Measurements from ENCODE around the gene OOSP2. TPM values are rescaled to one million over a fixed set of nuclear protein-coding genes. Genes with fewer than 3 reads are reported as not detected.
"Not testable (repeated sequence)": the region's sequence is repeated elsewhere in the genome, so short reads cannot be mapped to it uniquely, and the experiment has no call there.

Gene OOSP2
- total RNA-seq, 1 donor from 2014 or later: not detected

DNA sequence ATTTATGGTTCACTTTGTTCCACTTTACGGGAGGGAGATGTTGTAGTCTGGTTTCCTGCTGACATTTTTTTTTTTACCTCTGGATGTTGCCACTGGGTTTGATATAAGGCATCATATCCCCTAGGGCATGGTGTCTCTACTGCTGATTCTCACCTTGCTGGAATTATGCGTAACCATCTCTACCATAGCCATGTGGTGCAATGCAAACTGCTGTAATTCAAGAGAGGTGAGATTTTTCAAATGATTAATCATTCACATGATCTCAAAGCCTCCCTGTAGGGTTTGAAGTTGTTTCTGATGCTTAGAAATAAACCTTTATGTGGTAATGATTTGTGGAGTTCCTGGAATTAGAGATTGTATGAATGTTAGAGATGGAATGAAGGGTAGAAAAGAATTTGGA lies 29.2 kb downstream of the OOSP2 start:
- Histone ChIP-seq H3K27me3 (ENCODE audit: control insufficient read depth, insufficient read depth, low read length) (no peaks in the 10 kb centered on the region), H3K4me3 (ENCODE audit: low read depth, low read length) (no peak overlapping the region), H3K36me3 (ENCODE audit: control insufficient read depth, insufficient read depth, low read length) (no peaks in the 10 kb centered on the region)
- DNase-seq (ENCODE audit: low read depth): no peak
- TF ChIP-seq, protein P1, sequence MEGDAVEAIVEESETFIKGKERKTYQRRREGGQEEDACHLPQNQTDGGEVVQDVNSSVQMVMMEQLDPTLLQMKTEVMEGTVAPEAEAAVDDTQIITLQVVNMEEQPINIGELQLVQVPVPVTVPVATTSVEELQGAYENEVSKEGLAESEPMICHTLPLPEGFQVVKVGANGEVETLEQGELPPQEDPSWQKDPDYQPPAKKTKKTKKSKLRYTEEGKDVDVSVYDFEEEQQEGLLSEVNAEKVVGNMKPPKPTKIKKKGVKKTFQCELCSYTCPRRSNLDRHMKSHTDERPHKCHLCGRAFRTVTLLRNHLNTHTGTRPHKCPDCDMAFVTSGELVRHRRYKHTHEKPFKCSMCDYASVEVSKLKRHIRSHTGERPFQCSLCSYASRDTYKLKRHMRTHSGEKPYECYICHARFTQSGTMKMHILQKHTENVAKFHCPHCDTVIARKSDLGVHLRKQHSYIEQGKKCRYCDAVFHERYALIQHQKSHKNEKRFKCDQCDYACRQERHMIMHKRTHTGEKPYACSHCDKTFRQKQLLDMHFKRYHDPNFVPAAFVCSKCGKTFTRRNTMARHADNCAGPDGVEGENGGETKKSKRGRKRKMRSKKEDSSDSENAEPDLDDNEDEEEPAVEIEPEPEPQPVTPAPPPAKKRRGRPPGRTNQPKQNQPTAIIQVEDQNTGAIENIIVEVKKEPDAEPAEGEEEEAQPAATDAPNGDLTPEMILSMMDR (IDR thresholded peaks at IDR 0.05; ENCODE audit: insufficient read depth, low read length, poor library complexity, severe bottlenecking): no peak

DNA sequence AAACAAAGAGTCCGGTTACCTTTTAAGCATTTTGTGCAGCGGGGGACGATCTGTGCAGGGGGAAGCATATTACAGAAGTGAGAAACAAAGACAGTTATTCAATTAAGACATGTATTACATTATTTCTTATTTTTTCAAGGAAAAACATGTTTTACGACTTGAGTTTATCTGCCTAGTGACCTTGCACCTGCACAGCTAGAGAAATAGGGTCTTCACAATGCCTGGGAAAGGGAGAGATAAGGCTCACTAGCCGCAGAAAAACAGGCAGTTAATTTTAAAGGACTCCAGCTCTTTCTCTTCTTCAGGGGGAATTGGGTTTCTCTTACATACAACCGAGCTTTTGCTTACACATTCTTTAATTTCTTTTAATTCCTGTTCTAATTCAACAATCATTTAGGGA lies 31.4 kb downstream of the OOSP2 start:
- DNase-seq (ENCODE audit: low read depth); H3K27me3 ChIP-seq (ENCODE audit: control insufficient read depth, insufficient read depth, low read length); H3K36me3 ChIP-seq (ENCODE audit: control insufficient read depth, insufficient read depth, low read length); H3K4me3 ChIP-seq (ENCODE audit: low read depth, low read length): not testable (repeated sequence)

DNA sequence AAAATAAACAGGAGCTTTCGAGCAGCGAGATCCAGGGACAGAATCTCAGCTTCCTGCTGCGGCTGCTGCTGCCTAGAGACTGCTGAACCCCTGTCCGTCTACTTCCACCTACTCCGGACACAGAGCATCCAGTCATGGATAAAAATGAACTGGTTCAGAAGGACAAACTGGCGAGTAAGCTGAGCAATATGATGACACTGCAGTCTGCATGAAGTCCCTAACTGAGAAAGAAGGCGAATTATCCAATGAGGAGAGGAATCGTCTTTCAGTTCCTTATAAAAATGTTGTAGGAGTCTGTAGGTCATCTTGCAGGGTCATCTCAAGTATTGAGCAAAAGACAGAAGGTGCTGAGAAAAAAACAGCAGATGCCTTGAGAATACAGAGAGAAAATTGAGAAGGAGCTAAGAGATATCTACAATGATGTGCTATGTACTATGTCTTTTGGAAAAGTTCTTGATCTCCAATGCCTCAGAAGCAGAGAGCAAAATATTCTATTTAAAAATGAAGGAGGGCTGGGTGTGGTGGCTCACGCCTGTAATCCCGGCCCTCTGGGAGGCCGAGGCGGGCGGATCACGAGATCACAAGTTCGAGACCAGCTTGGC lies 37.1 kb downstream of the OOSP2 start:
- no peak overlapping the region for H3K4me3 ChIP-seq (ENCODE audit: low read depth, low read length)
- TF ChIP-seq, protein P1 (IDR thresholded peaks at IDR 0.05; ENCODE audit: insufficient read depth, low read length, poor library complexity, severe bottlenecking): no peak
- DNase-seq (ENCODE audit: low read depth): no peak
- H3K36me3 ChIP-seq (ENCODE audit: control insufficient read depth, insufficient read depth, low read length): no peaks in the 10 kb centered on the region
- no peaks in the 10 kb centered on the region for H3K27me3 ChIP-seq (ENCODE audit: control insufficient read depth, insufficient read depth, low read length)

DNA sequence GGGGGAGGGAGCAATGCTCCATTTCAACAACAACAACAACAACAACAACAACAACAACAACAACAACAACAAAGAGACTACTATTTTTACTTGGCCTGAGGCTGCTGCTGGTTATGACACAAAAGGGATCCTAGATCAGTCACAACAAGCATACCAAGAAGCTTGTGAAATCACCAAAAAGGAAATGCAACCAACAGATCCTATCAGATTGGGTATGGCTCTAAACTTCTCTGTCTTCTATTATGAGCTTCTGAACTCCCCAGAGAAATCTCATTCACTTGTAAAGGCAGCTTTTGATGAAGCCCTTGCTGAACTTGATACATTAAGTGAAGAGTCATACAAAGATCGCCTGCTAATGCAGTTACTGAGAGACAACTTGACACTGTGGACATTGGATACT lies 37.8 kb downstream of the OOSP2 start:
- H3K36me3 ChIP-seq (ENCODE audit: control insufficient read depth, insufficient read depth, low read length): no peaks in the 10 kb centered on the region
- H3K27me3 ChIP-seq (ENCODE audit: control insufficient read depth, insufficient read depth, low read length): no peaks in the 10 kb centered on the region
- TF ChIP-seq, protein P1 (IDR thresholded peaks at IDR 0.05; ENCODE audit: insufficient read depth, low read length, poor library complexity, severe bottlenecking): no peak
- DNase-seq (ENCODE audit: low read depth): no peak
- H3K4me3 ChIP-seq (ENCODE audit: low read depth, low read length): no peak overlapping the region

DNA sequence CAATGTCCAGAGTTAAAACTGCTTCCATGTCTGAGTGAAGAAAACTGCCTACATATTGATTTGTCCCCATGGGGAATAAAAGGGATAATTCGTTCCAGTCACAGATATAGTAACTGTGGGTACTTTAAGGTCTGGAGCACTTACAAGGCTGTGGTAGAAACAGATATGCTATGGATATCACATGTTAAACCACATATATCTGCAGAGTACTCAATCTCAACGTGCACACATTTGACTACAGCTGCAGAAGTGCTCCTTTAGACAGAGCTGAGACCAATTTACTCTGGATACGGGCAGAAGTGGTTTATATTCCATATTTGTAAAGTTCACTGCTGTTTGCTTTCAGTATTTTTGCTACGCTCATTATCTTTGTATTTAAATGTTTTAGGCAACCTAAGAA lies 38.5 kb downstream of the OOSP2 start:
- TF ChIP-seq, protein P1 (IDR thresholded peaks at IDR 0.05; ENCODE audit: insufficient read depth, low read length, poor library complexity, severe bottlenecking): no peak
- DNase-seq (ENCODE audit: low read depth): no peak
- Histone ChIP-seq H3K4me3 (ENCODE audit: low read depth, low read length) (no peak overlapping the region), H3K36me3 (ENCODE audit: control insufficient read depth, insufficient read depth, low read length) (no peaks in the 10 kb centered on the region), H3K27me3 (ENCODE audit: control insufficient read depth, insufficient read depth, low read length) (no peaks in the 10 kb centered on the region)

DNA sequence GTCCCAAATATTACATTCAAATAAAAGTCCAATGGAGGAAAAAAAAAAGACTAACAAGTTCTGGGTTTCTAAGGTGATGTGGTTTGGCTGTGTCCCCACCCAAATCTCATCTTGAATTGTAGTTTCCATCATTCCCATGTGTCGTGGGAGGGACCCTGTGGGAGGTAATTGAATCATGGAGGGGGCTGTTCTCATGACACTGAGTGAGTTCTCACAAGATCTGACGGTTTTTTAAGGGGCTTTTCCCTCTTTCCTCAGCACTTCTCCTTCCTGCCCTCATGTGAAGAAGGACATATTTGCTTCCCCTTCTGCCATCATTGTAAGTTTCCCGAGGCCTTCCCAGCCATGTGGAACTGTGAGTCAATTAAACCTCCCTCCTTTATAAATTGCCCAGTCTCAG lies 40.3 kb downstream of the OOSP2 start:
- Histone ChIP-seq H3K27me3 (ENCODE audit: control insufficient read depth, insufficient read depth, low read length) (no peaks in the 10 kb centered on the region), H3K4me3 (ENCODE audit: low read depth, low read length) (no peak overlapping the region), H3K36me3 (ENCODE audit: control insufficient read depth, insufficient read depth, low read length) (no peaks in the 10 kb centered on the region)
- no peak for DNase-seq (ENCODE audit: low read depth)
- TF ChIP-seq, protein P1 (IDR thresholded peaks at IDR 0.05; ENCODE audit: insufficient read depth, low read length, poor library complexity, severe bottlenecking): no peak

Measured in kidney epithelial cell (primary cell).